ENCODE results near the gene FAM13B.
"Not testable (repeated sequence)": the region's sequence is repeated elsewhere in the genome, so short reads cannot be mapped to it uniquely, and the experiment has no call there.

The FAM13B gene

DNA sequence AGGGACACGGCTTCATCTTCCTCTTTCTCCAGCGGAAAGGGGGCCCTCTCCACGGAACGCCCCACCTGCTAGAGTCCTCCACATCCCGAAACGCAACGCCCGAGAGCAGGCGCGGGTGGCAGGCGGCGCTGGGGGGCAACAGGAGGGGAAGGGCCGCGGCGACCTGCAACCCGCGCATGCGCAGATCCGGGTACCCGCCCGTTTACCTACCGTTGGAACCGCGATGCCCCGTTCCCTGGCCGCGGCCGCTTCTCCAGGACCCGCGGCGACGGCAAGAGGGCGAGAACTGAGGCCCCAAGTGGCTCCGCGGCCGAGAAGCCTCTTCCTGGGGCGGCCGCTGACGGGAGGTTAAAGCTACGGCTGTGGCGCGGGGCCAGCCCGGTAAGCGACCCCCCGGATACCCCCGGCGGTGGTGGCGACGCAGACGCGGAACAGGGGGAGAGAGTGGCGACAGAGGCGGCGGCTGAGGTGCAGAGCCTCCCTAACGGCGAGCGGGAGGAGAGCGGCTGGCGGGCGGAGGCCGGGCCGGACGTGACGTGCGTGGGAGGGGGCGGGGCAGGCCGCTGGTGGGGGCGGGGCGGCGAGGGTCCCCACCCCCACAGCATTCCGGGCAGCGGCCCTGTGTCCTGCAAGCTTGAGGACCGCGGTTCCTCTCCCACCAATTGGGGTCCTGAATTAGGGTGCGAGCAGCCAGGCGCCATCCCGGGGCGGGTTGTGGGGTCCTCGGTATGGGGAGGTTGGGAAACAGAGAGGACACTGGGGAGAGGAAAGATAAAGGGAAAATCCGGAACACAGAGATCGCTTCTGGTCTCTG, at the start of gene FAM13B:
TSS of gene FAM13B (minus strand) at position 508 of the 814 bp plus-strand sequence. CDS start 13,968 bp downstream, outside the sequence.
- peak; percentile 83 for DNase-seq

DNA sequence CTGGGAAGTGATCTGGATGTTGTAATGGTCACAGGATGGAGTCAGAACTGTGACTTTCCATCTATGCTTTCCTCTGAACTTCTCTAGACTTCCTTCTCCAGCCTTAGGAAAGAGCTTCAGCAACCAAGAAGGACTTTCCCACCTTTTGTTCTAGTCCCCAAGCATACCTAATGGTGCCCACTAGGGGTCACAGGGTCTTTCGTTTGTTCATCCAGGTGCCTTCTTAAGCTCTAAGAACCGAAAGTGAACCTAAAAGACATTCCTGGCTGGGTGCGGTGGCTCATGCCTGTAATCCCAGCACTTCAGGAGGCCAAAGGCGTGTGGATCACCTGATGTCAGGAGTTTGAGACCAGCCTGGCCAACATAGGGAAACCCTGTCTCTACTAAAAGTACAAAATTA, 49.2 kb upstream of the FAM13B start:
- DNase-seq, result no peak

DNA sequence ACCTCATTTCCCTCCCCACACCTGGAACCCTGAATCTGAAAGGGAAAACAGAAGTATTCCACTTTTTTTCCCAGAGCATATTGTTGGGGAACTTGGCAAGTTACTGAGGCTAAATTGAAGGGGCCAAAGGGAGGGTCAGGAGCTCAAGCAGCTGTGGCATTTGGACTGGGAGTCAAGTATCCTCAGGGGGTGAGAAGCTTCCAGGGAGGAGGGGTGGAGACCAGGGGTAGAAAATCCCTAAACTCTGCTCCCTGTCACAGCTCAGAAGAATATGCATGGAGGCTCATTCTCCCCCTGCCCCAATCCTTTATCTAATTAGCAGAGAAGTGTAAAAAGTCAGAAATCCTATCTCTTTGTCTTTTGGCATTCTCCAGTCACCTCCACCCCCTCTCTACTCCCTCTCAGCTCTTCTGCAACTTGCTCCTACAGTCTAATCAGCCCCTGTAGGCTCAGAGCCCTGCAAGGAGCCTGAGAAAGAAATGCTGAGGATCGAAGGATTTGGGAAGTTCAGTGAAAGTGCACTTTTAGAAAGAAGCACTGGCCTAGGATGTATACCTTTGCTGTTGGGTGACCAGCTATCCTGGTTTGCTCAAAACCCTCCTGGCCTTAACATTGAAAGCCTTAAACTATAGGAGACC, 45.2 kb upstream of the FAM13B start:
- DNase-seq, result no peak

DNA sequence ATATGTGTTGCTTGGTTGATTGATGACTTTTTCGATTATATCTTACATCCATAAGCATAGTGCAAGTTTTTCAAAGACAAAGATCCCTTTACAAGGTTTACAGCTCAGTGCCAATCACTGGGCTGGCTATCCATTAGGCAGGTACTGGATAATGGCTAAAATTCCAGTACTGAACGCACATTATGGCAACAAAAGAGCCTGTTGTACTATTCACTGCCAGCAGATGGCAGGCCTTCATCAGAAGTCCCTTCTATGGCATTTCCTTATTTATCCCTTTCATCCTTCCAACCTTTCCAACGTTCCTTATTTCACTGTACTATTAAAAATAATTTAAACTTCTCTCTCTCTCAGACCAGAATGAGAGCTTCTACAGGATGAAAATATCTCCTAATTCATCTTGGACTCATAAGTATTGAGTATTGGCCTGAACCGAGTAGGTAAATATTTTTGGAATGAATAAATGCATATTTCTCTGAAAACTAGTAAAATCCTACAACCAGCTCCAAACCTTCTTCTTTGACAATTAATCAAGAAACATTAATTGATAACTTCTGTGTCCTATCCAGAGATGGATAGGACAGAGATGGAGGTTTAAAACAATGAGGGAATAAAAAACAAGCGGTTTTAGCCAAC, 44.3 kb upstream of the FAM13B start:
- peak; percentile 57 for DNase-seq

DNA sequence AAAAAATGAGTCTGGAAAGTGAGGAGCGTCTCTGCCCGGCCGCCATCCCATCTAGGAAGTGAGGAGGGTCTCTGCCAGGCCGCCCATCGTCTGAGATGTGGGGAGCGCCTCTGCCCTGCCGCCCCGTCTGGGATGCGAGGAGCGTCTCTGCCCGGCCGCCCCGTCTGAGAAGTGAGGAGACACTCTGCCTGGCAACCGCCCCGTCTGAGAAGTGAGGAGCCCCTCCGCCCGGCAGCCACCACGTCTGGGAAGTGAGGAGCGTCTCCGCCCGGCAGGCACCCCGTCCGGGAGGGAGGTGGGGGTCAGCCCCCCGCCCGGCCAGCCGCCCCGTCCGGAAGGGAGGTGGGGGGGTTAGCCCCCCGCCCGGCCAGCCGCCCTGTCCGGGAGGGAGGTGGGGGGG, 37.1 kb upstream of the FAM13B start:
- not testable (repeated sequence) for DNase-seq

DNA sequence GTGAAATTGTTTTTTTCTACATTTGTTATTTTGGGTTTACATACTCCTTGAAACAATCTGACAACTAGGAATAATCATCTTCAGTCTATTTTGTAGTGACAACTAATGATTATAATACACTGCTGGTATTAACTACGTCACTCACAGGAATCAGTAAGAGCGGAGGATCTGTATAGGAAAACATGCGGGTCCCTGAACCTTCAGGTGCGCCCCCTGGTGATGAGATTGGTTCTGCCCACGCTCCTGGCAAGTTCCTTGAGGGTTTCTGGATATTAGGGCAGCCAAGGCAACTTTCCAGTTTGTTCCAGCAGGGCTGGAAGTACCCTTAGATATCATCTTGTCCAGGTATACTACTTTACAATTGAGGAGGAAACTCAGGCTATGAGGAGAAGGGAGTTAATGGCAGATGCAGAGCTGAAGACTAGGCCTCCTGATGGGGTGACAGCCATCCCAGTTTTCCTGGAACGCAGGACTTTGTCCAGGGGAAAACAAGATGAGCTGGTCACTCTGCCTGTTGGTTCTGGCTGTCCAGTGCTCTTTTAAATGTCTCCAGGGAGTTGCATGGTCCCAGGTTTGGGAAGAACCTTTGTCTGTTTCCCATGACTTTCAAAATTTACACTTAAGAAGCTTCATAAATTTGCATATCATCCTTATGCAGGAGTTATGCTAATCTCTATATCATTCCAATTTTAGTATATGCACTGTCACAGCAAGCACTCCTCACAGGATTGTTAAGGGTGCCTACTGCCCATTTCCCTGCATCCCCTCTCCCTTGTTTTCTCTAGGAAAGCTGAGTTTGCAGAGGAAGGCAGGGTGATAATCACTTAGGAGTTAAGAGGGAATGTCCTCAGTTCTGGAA, 36.1 kb upstream of the FAM13B start:
- DNase-seq, result peak; percentile 76

DNA sequence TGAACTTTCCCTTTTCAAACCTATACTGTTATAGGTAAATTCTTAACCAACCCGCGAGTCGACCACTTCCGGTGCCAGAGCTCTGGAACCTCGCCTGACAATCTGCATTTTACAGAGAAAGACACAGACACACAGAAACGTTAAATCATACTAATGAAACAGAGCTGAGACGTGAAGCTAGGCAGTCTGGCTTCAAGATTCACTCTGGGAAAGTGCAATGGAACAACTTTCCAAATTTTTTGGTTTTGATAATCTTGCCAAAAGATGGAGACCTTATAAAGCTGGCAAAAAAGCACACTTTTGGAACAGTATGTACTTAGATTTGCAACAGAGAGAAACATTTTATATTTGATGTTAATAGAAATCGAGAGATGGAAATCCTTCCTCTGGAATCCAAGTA, 35.1 kb upstream of the FAM13B start:
- DNase-seq, result no peak

DNA sequence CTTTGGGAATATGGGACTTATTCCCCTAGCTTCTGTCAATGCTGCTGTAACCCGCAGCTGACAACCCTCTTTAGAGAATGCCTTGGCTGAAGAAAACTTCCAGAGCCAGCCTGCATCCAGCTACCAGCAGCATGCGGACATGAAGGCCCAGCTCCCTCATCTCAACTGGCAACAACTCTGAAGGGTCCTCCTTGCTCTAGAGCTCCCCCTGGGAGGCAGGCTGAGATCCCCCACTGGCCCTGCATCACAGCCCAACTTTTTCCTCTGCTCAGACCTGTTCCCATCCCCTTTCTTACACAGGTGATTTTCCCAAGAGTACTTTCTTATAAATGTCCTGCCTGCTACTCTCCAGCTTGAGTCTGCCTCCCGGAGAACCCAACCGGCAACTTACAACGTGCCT, 32.2 kb upstream of the FAM13B start:
- no peak for DNase-seq

DNA sequence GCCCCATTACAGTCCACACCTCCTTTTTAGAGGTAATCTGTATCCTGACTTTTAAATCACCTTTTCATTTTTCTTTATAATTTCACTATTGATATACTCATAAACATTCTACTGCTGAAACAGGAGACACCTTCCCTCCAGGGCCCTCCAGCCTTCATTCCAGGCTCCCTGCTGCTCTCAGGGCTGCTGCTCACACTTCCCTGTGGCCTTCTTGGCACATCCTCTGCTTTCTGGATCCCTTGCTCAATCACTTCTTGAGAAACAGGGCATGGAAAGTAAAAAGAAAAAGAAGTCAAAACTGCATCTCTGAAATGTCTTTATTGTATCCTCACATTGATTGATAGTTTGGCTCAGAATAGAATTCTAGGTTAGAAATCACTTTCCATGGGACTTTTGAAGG, 31.6 kb upstream of the FAM13B start:
- no peak for DNase-seq

DNA sequence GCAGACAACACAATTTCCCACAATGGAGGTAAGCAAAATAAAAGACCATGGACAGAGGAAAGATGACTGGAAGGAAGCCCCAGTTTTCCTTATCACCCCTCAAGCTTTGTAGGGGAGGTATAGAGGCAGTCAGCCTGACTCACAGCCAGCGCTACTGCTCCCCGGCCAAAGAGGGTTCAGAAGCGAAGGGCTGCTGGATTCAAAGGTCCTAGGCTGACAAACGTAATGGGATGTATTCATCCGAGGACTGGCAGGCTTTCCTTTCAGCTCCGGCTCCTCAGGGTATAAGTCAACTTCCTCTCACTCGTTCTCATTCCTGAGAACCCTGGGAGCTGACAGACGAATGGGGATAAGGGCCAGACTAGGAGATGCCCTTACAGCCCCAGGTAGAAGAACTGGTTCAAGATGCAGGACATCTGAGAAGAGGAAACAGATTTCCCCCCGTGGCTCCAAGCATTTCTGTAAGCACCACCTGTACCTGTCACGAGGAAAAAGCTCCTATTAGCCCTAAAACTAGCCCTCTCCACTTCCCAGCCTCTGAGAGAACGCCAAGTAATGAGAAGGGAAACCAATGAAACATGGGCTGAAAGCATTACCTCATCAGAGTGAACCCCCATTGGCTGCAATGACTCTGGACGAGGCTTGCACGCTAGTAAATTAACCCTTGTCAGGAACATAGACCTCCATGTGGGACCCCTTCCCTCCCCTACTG, 22.1 kb upstream of the FAM13B start:
- DNase-seq, result no peak

DNA sequence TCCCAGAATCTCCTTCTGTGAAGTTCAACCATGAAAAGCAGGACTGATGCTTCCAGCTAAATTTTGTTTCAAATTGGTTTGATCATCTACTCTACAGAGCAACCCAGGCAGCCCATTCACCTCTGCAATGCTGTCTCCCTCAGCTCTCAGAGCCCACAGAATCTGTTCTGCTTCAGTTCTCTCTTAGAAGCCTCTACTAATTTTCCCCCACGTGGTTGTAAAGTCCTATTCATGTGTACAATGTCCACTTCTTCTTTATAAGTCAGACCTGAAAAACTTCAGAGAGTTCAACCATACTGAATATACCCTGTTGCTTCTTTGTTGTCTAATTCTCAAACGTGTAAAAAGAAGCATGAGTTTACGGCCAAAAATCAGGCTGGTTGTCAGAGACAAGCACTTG, 21.3 kb upstream of the FAM13B start:
- no peak for DNase-seq

DNA sequence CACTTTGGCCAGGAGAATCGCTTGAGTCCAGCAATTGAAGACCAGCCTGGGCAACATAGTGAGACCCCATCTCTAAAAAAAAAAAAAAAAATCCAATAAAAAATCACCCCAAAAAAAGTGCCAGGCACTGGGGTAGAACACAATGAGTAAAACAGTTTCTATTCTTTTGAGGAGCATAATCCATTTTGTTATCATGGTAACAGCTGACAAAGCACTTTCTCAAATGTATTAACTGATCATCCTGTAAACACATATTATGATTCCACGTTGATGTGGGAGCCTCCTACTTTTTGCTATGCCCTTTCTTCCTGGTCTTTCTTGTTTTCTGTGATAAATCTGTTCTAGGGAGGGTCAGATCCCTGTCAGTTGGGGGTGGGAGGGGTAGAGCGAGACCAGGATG, 20.7 kb upstream of the FAM13B start:
- DNase-seq, result no peak

DNA sequence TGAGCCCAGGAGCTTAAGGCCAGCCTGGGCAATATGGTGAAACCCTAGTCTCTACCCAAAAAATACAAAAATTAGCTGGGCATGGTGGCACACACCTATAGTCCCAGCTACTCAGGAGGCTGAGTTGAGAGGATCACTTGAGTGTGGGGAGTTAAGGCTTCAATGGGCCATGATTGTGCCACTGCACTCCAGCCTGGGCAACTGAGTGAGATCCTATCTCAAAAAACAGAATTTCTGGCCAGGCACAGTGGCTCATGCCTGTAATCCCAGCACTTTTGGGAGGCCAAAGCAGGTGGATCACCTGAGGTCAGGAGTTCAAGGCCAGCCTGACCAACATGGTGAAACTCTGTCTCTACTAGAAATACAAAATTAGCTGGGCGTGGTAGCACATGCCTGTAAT, 19.8 kb upstream of the FAM13B start:
- not testable (repeated sequence) for DNase-seq

DNA sequence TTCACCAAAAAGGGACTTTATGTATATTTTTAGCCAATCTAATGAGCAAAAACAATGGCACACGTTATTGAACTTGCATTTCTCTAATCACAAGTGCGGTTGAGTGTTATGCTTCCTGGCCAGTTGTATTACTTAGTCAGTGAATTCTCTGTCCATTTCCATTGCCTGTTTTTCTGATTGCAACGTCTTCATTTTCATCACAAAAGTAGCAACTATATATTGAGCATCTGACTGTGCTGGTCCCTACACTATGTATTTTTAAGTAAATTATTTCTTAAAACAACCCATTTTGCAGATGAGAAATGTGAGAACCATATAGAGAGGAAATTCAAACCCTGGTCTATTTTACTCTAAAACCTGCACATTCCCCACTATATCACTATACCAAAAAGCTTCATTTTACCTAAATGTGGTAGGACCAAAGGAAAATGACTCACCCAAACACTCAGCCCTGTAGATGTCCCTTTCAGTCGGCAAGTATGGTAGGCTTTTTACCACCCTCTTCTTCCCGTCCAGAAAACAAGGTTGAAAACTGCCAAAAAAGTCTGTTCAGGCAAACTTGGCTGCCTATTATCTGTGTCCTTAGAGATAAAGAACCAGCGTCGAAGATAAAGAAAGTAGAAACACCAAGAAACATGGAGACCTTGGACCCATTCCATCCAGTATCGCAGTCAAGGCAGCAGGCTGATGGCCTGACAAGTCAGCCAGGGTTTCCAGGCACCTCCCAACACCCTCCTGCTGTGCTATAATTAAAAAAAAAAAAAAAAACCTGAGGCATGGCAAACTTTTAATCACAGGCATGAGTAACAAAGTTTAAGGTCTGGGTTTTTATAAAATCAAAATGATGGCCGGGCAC, 18.8 kb upstream of the FAM13B start:
- no peak for DNase-seq

DNA sequence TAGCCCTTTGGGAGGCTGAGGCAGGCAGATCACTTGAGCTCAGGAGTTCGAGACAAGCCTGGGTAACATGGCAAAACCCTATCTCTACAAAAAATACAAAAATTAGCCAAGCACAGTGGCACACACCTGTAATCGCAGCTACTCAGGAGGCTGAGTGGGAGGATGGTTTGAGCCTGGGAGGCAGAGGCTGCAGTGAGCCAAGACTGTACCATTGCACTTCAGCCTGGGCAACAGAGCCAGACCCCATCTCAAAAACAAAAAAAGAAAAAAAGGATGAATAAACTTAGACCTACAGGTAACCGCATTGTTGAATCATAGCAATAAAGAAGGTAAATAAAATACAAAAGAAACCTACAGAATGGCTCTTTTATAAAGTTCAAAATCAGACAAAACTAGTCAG, 12.4 kb upstream of the FAM13B start:
- not testable (repeated sequence) for DNase-seq

DNA sequence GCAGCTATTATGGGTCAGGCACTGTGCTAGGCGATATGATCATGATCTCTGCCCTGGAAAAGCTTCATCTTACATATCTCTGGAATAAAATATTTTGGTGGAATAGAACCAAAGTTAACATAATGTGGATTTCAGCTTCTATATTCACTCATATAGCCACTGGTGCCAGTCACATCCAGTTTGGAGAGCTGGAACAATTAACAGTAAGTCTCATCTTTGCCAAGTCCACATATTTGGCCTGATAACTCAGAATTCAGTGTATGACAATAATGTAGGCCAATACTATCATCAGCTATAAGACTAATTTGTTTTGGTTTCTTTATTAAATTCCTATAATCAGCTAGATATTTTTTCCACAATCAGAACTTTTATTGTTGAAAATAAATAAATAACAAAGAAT, 5.9 kb upstream of the FAM13B start:
- DNase-seq, result no peak

DNA sequence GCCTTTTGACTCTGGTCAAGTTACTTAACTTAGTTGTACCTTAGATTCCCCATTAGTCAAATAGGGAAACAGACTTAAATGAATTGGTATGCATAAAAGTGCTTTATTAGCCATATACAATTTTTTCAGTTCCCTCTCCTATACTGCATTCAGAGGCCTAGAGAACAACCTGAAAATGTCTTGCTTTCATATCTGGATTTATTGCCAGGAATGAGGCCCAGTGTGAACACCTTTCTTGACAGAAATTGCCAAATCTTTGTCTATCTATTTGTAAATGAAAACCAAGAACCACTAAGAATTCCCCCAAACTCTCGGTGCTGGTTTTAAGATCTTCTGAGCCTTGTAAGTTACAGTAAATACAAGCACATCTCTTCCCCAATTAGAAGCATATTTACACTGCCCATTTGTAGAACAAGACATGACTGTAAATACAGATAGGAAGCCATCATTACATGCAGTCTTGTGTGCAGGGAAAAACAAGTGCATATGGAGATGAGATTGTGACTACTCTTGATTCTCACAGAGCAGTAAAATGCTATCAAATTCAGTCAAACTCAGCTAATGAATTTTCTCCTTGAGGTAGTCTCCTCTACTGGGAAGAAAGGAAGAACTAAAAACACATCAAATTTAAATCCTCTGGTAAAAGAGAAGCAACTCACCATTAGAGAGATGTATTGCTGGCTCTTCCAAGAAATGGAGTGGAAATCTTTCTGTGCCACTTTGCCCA, 5.2 kb upstream of the FAM13B start:
- no peak for DNase-seq

DNA sequence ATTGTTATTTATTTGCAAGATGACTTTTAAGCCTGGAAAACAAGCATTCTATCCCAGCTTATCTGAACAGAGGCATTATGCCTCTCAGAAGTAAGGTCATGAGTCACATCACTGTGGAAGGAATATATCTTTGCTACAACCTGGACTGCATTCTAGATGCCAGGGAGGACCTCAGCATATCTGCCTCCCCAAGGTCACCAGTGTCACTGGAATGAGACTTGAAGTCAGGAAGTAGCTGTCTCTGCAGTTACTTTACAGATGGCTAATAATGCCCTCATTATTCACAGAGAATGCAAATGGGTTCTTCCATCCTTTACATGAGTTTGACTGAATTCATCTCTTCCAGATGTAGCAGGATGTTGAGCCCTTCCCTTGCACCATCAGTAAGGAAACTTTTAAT, 4.4 kb upstream of the FAM13B start:
- no peak for DNase-seq

DNA sequence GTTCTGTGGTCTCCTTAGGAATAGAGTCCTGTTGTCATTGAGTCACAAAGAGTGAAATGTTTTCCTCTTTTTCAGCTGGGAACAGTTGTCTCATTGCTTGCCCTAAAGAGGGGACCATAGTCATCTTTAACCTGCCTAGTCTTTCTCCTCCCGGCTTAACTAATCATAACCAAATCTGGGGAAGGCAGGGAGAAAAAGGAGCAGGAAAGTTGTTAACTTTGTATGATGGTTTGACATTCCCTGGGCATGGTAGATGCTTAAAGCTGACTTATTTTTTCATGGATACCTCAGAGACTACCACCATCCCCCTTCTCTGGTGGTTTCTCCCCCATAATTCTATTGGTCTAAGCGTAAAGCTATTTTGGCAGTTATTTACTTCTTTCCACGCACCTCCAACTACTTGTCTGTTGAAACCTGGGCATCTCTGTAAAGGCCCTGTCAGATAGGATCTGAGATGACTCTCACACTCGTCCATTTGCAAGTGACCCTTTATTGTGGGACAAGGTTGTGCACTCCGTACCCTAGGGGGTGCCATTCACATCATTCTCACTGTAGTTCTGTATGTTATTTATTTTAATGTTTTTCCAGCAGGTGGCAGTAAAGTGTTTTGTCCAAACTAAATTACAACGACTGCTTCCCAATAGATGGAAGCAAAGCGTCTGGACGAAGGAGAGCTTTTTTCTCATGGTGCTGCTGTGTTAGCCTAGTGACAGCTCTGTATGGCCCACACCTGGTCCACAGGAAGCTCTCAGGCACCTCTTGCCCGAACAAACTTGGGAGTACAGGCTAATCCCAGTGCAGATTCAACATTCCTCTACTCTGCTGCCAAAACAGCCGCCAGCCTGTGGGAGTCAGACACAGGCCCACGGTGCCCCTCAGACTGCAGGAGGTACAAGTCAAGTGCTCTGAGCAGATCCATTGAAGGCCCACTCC, 3.0 kb upstream of the FAM13B start:
- peak; percentile 88 for DNase-seq

DNA sequence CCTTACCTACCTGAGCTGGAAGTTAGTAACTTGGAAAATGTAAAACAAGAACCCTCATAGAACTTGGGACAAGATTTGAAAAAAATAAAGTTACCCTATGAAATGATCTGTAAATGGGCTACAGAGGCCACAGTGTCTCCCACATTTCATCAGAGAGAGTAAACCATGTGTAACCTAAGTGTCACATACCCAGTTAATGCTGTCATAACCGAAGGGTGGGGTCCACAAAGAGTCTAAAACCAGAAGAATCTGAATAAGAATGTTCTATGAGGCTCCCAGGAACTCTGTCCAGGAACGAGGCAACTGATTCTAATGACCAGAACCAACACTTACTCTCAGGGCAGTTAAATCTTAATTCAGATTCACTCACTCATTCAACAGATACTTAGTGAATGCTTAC, 1.0 kb upstream of the FAM13B start:
- DNase-seq, result no peak

All from CD4-positive, alpha-beta T cell treated with Interleukin-17A for 1 hour (primary cell).